Measurements from ENCODE around the gene TBX10.
"Not testable (repeated sequence)": the region's sequence is repeated elsewhere in the genome, so short reads cannot be mapped to it uniquely, and the experiment has no call there.

Gene TBX10

DNA sequence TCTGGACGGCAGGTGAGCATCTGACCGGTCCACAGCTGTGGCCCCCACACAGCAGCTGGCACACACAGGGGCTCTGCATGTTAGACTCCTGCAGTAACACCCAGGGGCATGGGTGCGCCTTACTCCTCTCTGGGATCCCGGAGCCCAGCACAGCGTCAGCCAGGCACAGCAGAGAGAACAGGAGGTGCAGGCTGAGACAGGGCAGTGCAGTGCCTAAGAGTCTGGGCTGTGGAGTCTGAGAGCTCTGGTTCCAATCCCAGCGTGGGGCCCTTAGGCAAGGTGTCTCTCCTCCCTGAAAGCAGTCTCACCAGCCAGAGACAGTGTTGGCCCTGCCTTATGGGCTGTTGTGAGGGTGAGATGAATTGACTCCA lies 12.1 kb downstream of the TBX10 start:
- no peak overlapping the region for H3K27ac ChIP-seq
- no peak overlapping the region for H3K4me3 ChIP-seq
- no peak overlapping the region for H3K9ac ChIP-seq

DNA sequence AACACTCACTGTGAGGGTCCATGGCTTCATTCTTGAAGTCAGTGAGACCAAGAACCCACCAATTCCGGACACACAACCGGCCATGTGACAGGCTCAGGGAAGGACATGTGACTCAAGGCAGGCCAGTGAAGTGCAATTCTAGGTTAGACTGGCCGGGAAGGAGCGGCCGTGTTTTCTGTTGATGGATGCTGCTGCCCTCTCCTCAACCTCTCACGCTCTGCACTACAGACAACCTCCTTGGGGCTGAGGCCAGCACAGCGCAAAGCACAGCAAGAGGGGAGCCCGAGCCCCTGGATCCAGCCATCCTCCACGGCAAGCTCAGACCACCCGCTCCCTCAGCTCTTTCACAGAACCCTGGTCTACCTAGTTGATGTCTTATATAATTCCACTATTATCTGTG lies 12.6 kb downstream of the TBX10 start:
- H3K9me3 ChIP-seq, result no peaks in the 10 kb centered on the region
- no peak overlapping the region for H3K4me3 ChIP-seq
- peaks cover 45% of the 10 kb centered on the region for H3K4me1 ChIP-seq
- H3K27ac ChIP-seq, result no peak overlapping the region
- no peaks in the 10 kb centered on the region for H3K36me3 ChIP-seq
- no peak overlapping the region for H3K9ac ChIP-seq
- no peak for TF ChIP-seq Cebpa-rat (IDR thresholded peaks at IDR 0.05)
- no peaks in the 10 kb centered on the region for H4K20me1 ChIP-seq
- H3K4me2 ChIP-seq, result no peak overlapping the region
- no peaks in the 10 kb centered on the region for H3K27me3 ChIP-seq

More for the DNA sequence above, 12.1 kb downstream of the TBX10 start:
- Histone ChIP-seq H4K20me1 (no peaks in the 10 kb centered on the region), H3K4me2 (no peak overlapping the region), H3K36me3 (no peaks in the 10 kb centered on the region), H3K27me3 (no peaks in the 10 kb centered on the region), H3K4me1 (peaks cover 50% of the 10 kb centered on the region), H3K9me3 (no peaks in the 10 kb centered on the region)
- TF ChIP-seq Cebpa-rat (IDR thresholded peaks at IDR 0.05), result no peak

DNA sequence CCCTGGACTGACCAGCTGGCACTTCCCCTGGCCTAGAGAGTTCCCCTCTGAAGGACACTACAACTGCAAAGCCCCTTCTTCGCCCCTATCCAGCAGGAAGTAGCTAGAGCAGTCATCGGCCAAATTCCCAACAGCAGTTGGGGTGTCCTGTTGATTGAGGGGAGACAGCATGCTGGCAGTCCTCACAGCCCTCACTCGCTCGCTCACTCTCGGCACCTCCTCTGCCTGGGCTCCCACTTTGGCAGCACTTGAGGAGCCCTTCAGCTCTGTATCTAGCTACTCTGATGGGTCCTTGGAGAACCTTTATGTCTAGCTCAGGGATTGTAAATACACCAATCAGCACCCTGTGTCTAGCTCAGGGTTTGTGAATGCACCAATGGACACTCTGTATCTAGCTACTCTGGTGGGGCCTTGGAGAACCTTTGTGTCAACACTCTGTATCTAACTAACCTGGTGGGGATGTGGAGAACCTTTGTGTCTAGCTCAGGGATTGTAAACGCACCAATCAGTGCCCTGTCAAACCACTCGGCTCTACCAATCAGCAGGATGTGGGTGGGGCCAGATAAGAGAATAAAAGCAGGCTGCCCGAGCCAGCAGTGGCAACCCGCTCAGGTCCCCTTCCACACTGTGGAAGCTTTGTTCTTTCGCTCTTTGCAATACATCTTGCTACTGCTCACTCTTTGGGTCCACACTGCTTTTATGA lies 13.3 kb downstream of the TBX10 start:
- not testable (repeated sequence) for H3K27me3 ChIP-seq, H4K20me1 ChIP-seq, H3K9me3 ChIP-seq, H3K27ac ChIP-seq, H3K36me3 ChIP-seq, H3K4me2 ChIP-seq, H3K9ac ChIP-seq, H3K4me3 ChIP-seq
- peaks cover 38% of the 10 kb centered on the region for H3K4me1 ChIP-seq

DNA sequence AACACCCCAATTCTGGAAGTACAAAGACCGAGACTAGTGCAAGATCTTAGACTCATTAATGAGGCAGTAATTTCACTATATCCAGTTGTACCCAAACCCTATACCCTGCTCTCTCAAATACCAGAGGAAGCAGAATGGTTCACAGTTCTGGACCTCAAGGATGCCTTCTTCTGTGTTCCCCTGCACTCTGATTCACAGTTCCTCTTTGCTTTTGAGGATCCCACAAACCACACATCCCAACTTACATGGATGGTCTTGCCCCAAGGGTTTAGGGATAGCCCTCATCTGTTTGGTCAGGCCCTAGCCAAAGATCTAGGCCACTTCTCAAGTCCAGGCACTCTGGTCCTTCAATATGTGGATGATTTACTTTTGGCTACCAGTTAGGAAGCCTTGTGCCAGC lies 15.8 kb downstream of the TBX10 start:
- H3K9ac ChIP-seq, H3K27ac ChIP-seq, H4K20me1 ChIP-seq, H3K36me3 ChIP-seq, H3K27me3 ChIP-seq, H3K4me2 ChIP-seq, H3K9me3 ChIP-seq, H3K4me3 ChIP-seq: not testable (repeated sequence)
- H3K4me1 ChIP-seq, result peaks cover 21% of the 10 kb centered on the region

DNA sequence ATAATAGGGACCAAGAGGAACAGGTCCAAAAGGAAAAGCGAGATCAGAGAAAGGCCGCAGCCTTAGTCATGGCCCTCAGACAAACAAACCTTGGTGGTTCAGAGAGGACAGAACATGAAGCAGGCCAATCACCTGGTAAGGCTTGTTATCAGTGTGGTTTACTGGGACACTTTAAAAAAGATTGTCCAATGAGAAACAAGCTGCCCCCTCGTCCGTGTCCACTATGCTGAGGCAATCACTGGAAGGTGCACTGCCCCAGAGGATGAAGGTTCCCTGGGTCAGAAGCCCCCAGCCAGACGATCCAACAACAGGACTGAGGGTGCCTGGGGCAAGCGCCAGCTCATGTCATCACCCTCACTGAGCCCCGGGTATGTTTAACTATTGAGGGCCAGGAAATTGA lies 16.7 kb downstream of the TBX10 start:
- H3K27me3 ChIP-seq, H3K9me3 ChIP-seq, H3K4me3 ChIP-seq, H4K20me1 ChIP-seq, H3K36me3 ChIP-seq, H3K27ac ChIP-seq, H3K4me2 ChIP-seq, H3K9ac ChIP-seq: not testable (repeated sequence)
- peaks cover 17% of the 10 kb centered on the region for H3K4me1 ChIP-seq

DNA sequence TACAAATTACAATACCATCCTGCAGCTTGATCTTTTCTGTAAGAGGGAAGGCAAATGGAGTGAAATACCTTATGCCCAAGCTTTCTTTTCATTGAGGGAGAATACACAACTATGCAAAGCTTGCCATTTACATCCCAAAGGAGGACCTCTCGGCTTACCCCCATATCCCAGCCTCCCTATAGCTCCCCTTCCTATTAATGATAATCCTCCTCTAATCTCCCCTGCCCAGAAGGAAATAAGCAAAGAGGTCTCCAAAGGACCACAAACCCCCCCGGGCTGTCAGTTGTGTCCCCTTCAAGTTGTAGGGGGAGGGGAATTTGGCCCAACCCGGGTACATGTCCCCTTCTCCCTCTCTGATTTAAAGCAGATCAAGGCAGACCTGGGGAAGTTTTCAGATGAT lies 17.6 kb downstream of the TBX10 start:
- not testable (repeated sequence) for H3K36me3 ChIP-seq, H3K9me3 ChIP-seq, H3K4me2 ChIP-seq, H3K9ac ChIP-seq, H4K20me1 ChIP-seq, H3K27me3 ChIP-seq, H3K4me3 ChIP-seq, H3K27ac ChIP-seq
- H3K4me1 ChIP-seq, result peaks cover 18% of the 10 kb centered on the region

DNA sequence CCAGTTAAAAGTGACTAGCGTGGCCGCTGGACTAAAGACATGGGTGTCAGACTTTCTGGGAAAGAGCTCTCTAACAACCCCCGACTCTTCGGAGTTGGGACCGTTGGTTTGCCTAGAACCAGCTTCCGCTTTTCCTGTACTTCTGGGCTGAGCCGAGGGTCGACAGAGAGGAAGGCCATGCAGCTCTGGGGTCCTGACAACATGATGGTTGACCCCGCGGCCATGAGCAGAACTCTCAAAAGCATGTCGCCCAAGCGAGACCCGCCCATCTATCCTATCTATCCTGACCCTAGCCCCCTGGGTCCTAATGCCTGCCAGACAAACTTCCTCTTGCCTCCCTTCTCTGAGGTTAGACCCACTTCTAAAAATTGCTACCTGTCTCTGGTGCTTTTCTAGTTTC lies 18.9 kb downstream of the TBX10 start:
- H3K27me3 ChIP-seq, H3K9me3 ChIP-seq, H3K4me2 ChIP-seq, H3K4me3 ChIP-seq, H3K27ac ChIP-seq, H3K9ac ChIP-seq, H3K36me3 ChIP-seq, H4K20me1 ChIP-seq: not testable (repeated sequence)
- H3K4me1 ChIP-seq, result peaks cover 31% of the 10 kb centered on the region

DNA sequence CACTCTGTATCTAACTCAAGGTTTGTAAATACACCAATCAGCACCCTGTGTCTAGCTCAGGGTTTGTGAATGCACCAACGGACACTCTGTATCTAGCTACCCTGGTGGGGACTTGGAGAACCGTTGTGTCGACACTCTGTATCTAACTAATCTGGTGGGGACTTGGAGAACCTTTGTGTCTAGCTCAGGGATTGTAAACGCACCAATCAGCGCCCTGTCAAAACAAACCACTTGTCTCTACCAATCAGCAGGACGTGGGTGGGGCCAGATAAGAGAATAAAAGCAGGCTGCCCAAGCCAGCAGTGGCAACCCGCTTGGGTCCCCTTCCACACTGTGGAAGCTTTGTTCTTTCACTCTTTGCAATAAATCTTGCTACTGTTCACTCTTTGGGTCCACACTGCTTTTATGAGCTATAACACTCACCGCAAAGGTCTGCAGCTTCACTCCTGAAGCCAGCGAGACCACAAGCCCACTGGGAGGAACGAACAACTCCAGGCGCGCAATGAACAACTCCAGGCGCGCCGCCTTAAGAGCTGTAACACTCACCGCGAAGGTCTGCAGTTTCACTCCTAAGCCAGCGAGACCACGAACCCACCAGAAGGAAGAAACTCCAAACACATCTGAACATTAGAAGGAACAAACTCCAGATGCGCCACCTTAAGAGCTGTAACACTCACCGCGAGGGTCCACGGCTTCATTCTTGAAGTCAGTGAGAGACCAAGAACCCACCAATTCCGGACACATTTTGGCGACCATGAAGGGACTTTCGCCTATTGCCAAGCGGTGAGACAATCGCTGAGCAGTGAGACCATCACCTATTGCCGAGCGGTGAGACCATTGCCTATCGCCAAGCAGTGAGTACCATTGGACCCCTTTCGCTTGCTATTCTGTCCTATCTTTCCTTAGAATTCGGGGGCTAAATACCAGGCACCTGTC lies 19.6 kb downstream of the TBX10 start:
- not testable (repeated sequence) for H3K4me3 ChIP-seq, H4K20me1 ChIP-seq, H3K9ac ChIP-seq, H3K27ac ChIP-seq, H3K27me3 ChIP-seq, H3K4me2 ChIP-seq, H3K9me3 ChIP-seq, H3K36me3 ChIP-seq
- peaks cover 31% of the 10 kb centered on the region for H3K4me1 ChIP-seq

DNA sequence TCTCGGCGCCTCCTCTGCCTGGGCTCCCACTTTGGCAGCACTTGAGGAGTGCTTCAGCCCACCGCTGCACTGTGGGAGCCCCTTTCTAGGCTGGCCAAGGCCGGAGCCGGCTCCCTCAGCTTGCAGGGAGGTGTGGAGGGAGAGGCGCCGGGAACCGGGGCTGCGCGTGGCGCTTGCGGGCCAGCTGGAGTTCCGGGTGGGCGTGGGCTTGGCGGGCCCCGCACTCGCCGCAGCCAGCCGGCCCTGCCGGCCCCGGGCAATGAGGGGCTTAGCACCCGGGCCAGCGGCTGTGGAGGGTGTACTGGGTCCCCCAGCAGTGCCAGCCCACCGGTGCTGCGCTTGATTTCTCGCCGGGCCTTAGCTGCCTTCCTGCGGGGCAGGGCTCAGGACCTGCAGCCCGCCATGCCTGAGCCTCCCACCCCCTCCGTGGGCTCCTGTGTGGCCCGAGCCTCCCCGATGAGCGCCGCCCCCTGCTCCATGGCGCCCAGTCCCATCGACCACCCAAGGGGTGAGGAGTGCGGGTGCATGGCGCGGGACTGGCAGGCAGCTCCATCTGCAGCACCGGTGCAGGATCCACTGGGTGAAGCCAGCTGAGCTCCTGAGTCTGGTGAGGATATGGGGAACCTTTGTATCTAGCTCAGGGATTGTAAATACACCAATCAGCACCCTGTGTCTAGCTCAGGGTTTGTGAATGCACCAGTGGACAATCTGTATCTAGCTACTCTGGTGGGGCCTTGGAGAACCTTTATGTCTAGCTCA lies 20.5 kb downstream of the TBX10 start:
- not testable (repeated sequence) for H3K9me3 ChIP-seq, H3K9ac ChIP-seq, H3K27me3 ChIP-seq, H4K20me1 ChIP-seq, H3K27ac ChIP-seq, H3K36me3 ChIP-seq, H3K4me3 ChIP-seq, H3K4me2 ChIP-seq
- H3K4me1 ChIP-seq, result peaks cover 31% of the 10 kb centered on the region

DNA sequence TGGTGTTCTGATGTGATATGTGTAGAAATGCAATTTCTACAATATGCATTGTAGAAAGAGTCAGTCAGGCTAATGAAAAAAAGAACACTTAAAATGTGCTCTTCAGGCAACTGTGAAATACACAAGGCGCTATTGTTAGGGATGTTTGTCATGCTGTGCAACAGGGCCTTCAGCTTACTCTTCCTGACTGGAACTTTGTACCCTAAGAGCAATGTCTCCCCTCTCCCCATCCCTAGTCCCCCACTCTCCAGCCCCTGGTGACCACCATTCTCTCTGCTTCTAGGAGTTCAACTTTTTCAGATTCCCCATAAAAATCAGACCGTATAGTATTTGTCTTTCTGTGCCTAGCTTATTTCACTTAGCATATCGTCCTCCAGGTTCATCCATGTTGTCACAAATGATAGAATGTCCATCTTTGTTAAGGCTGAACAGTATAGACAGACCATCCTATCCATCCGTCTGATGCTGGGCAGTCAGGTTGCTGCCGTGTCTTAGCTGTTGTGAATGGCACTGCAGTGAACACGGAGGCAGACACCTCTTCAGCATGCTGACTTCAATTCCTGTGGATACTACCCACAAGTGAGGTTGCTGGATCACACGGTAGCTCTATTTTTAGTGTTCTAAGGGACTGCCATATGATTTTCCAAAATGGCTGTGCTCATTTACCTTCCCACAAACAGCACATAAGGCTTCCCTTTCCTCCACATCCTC lies 22.2 kb downstream of the TBX10 start:
- Histone ChIP-seq H3K4me2 (no peak overlapping the region), H3K36me3 (peaks cover 11% of the 10 kb centered on the region), H3K4me1 (peaks cover 45% of the 10 kb centered on the region), H3K9ac (no peak overlapping the region), H3K27ac (no peak overlapping the region), H3K4me3 (no peak overlapping the region), H4K20me1 (no peaks in the 10 kb centered on the region), H3K27me3 (no peaks in the 10 kb centered on the region), H3K9me3 (no peaks in the 10 kb centered on the region)
- TF ChIP-seq Cebpa-rat (IDR thresholded peaks at IDR 0.05), result no peak

Measured in BLaER1 (cell line).